Astrocyte of the cerebellum (primary cell): Measurements from ENCODE around the gene C10orf90.
"Not testable (repeated sequence)": the region's sequence is repeated elsewhere in the genome, so short reads cannot be mapped to it uniquely, and the experiment has no call there.

Experiments
- DNase-seq: peaks from one replicate; pipeline ENCODE4 v3.0.0-alpha.2; 2011; ENCODE audit warnings: low read depth
- H3K4me3 ChIP-seq: 2 replicates; pipeline ENCODE4 v1.5.1; 2011; ENCODE audit warnings: mild to moderate bottlenecking, low read depth, low read length, moderate library complexity
- in situ Hi-C: cut with HindIII; loops from 2 replicates; pipeline ENCODE4 v1.10.0; 2017; ENCODE audit warnings: low sequenced_read_pairs
- TF ChIP-seq, protein P1 (sequence below): IDR thresholded peaks from 2 replicates; pipeline ENCODE4 v1.5.1; 2012; ENCODE audit warnings: low read length, low read depth, moderate library complexity, mild to moderate bottlenecking; ENCODE audit errors: missing control alignments

Gene C10orf90

DNA sequence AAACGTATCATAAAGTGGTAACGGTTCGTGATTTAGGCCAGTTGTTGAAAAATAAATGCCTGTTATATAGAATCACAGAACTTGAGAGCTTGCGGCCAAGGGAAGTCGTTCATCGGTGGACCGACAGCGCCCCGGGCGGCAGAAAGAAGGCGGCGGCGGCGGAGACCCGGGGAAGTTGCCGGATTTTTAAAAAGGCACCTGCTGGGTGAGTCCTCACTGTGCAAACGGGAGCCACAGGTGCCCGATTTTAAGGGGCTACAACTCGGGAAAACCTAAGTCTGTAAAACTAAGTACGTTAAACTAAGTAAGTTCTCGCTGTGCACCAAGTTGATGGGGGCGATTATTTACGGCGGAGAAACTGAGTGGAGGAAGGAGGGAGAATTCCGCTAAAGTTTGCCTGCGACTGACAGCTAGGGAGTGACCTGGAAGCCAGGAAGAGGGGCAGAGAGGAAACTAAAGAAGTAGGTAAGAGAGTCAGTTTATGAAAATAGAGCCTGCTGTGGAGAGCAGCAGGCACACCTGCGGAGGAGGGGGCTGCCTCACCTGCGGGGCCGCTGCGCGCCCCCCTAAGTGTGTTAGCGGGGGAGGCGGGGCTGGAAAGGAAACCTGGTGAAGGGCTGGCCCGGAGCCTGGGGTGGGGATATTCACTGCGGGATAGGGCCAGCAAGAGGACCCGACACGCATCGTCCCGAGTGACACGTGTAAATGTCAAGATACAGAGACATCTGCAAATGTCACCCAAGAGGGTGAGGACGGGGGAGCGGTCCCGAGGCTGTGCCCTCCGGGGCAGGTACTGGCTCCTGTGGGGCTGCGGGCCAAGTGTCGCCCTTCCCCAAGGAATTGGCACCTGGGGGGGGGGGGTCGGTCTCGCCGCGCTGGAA lies 283.2 kb downstream of the C10orf90 start:
- H3K4me3 ChIP-seq: peak overlapping the region; percentile 72
- TF ChIP-seq, protein P1, sequence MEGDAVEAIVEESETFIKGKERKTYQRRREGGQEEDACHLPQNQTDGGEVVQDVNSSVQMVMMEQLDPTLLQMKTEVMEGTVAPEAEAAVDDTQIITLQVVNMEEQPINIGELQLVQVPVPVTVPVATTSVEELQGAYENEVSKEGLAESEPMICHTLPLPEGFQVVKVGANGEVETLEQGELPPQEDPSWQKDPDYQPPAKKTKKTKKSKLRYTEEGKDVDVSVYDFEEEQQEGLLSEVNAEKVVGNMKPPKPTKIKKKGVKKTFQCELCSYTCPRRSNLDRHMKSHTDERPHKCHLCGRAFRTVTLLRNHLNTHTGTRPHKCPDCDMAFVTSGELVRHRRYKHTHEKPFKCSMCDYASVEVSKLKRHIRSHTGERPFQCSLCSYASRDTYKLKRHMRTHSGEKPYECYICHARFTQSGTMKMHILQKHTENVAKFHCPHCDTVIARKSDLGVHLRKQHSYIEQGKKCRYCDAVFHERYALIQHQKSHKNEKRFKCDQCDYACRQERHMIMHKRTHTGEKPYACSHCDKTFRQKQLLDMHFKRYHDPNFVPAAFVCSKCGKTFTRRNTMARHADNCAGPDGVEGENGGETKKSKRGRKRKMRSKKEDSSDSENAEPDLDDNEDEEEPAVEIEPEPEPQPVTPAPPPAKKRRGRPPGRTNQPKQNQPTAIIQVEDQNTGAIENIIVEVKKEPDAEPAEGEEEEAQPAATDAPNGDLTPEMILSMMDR: peak; percentile 85
- DNase-seq: peak; percentile 55
- in situ Hi-C loops: no loop called here

- in situ Hi-C loops: no loop called here
Measured at GRCh38 chr10:126384269-126384873, 286.1 kb downstream of the C10orf90 start.

DNA sequence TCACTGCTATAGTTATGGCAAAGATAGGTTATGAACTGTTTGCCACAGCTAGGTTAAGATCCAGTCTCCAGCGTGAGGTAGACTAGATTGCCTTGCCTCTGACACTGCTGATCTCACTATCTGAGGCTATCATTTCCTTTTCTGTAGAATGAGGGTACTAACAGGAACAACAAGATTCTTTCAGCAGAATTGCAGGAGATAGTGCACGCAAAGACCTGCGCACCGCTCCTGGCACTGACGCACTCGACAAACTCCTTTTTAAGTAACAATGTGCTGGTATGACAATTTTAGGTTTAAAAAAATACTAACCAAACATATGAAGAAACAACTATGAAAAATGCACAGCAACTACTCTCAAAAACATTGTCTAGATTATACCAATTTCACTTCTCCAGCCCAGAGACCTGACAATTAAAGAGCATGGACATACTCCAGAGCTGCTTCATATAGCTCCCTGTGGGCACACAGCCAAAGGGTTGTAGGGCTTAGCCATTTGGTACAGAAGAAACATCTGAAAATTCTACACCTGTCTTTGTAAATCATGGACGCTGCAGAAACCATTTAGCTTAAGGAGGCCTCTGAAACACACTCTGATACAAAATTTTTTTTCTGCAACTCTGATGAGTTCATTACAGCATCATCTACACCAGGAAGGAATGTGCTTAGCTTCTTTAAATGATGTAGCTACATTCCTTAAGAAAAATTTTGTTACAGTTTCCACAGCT lies 290.0 kb downstream of the C10orf90 start:
- DNase-seq: no peak
- H3K4me3 ChIP-seq: no peak overlapping the region
- TF ChIP-seq, protein P1: no peak
- in situ Hi-C loops: no loop called here

More at GRCh38 chr10:126384269-126384873, 286.1 kb downstream of the C10orf90 start:
- TF ChIP-seq, protein P1: no peak
- no peak for DNase-seq
- H3K4me3 ChIP-seq: peak overlapping the region; percentile 72

- DNase-seq, H3K4me3 ChIP-seq, in situ Hi-C loops: not testable (repeated sequence)
Measured at GRCh38 chr10:126379166-126379565, 291.3 kb downstream of the C10orf90 start.

- H3K4me3 ChIP-seq: no peak overlapping the region
- DNase-seq: no peak
- in situ Hi-C loops: no loop called here
- TF ChIP-seq, protein P1: no peak
Measured at GRCh38 chr10:126376956-126377355, 293.5 kb downstream of the C10orf90 start.

DNA sequence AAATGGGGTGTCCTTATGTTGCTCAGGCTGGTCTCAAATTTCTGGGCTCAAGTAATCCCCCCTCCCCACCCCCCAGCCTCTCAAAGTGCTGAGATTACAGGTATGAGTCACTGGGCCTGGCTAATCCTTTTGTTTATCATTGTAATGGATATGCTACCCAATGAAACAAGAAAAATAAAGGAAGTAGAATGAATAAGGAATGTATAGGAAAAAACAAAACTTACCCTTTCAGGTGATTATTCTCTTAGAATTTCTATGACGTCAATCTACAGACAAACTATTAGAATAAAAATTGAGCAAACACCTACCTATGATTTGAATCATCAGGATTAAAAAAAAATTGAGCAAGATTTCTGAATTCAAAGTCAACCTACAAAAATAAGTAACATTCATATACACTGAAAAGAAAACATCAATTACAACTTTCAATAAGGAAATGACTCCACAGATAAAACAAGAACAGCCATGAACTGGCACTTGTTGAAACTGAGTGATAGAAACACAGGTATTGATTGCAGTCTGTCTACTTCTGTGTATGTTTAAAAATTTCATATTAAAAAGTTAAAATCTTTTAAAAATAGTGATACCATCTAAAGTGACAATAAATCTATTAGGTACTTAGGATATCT lies 294.5 kb downstream of the C10orf90 start:
- in situ Hi-C loops: no loop called here
- DNase-seq: no peak
- H3K4me3 ChIP-seq: no peak overlapping the region
- TF ChIP-seq, protein P1: no peak
